SK-N-SH (cell line): Measurements from ENCODE around the gene SUCNR1.

Experiments used
- GABPA ChIP-seq: IDR thresholded peaks from 2 replicates; pipeline ENCODE4 v1.4.0; 2012; ENCODE audit warnings: low read depth, mild to moderate bottlenecking
- NFIC ChIP-seq: IDR thresholded peaks from 2 replicates; pipeline ENCODE4 v1.4.0; 2012; ENCODE audit warnings: borderline replicate concordance
- POLR2AphosphoS5 ChIP-seq: IDR thresholded peaks from 2 replicates; pipeline ENCODE4 v1.6.1; 2012; ENCODE audit warnings: low read depth, low read length
- SMC3 ChIP-seq: IDR thresholded peaks from 2 replicates; pipeline ENCODE4 v1.6.1; 2012; ENCODE audit warnings: low read depth, low read length, improper control_type of control experiment
- TF ChIP-seq, protein P1 (sequence below): fragments of 200-600 bp; sonication (generic); IDR thresholded peaks from 2 replicates; pipeline ENCODE4 v1.6.1; 2017; ENCODE audit warnings: antibody characterized with exemption, mild to moderate bottlenecking, moderate library complexity
- TF ChIP-seq, protein P2 (sequence below): IDR thresholded peaks from 2 replicates; pipeline ENCODE4 v1.6.1; 2012; ENCODE audit warnings: mild to moderate bottlenecking, low read depth, low read length, moderate library complexity

DNA sequence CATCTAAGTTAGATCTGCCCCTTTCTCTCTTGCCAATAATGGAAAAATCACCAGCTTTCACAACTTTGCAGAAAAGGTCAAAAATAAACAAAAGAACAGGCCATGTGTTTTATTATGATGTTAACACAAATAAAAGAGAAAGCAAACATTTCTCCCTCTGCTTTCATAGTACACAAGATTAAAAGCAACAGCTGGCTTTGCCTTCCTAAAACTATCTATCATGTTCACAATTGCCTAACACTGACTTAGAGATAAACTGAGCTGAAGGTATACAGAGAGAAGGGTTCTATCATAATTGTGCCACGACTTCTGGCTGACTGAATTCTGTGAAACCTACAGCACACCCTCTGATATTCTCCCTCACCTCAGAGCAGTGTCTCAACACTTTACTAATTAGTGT lies 30.2 kb upstream of the SUCNR1 start:
- TF ChIP-seq, protein P1, sequence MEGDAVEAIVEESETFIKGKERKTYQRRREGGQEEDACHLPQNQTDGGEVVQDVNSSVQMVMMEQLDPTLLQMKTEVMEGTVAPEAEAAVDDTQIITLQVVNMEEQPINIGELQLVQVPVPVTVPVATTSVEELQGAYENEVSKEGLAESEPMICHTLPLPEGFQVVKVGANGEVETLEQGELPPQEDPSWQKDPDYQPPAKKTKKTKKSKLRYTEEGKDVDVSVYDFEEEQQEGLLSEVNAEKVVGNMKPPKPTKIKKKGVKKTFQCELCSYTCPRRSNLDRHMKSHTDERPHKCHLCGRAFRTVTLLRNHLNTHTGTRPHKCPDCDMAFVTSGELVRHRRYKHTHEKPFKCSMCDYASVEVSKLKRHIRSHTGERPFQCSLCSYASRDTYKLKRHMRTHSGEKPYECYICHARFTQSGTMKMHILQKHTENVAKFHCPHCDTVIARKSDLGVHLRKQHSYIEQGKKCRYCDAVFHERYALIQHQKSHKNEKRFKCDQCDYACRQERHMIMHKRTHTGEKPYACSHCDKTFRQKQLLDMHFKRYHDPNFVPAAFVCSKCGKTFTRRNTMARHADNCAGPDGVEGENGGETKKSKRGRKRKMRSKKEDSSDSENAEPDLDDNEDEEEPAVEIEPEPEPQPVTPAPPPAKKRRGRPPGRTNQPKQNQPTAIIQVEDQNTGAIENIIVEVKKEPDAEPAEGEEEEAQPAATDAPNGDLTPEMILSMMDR: no peak
- TF ChIP-seq, protein P2, sequence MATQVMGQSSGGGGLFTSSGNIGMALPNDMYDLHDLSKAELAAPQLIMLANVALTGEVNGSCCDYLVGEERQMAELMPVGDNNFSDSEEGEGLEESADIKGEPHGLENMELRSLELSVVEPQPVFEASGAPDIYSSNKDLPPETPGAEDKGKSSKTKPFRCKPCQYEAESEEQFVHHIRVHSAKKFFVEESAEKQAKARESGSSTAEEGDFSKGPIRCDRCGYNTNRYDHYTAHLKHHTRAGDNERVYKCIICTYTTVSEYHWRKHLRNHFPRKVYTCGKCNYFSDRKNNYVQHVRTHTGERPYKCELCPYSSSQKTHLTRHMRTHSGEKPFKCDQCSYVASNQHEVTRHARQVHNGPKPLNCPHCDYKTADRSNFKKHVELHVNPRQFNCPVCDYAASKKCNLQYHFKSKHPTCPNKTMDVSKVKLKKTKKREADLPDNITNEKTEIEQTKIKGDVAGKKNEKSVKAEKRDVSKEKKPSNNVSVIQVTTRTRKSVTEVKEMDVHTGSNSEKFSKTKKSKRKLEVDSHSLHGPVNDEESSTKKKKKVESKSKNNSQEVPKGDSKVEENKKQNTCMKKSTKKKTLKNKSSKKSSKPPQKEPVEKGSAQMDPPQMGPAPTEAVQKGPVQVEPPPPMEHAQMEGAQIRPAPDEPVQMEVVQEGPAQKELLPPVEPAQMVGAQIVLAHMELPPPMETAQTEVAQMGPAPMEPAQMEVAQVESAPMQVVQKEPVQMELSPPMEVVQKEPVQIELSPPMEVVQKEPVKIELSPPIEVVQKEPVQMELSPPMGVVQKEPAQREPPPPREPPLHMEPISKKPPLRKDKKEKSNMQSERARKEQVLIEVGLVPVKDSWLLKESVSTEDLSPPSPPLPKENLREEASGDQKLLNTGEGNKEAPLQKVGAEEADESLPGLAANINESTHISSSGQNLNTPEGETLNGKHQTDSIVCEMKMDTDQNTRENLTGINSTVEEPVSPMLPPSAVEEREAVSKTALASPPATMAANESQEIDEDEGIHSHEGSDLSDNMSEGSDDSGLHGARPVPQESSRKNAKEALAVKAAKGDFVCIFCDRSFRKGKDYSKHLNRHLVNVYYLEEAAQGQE: no peak
- TF ChIP-seq NFIC (no peak), SMC3 (no peak), POLR2AphosphoS5 (no peak), GABPA (no peak)
